GM23248 (cell line): ENCODE results near the gene HRH3.

Source experiments
- EZH2 ChIP-seq: fragments of 200-600 bp; sonication (generic); IDR thresholded peaks from 2 replicates; pipeline ENCODE4 v1.6.1; 2018; ENCODE audit warnings: antibody characterized with exemption, mild to moderate bottlenecking; ENCODE audit not compliant: insufficient read depth, poor library complexity, severe bottlenecking
- EZH2phosphoT487 ChIP-seq: fragments of 200-600 bp; sonication (generic); IDR thresholded peaks from 2 replicates; pipeline ENCODE4 v1.6.1; 2018; ENCODE audit warnings: antibody characterized with exemption, moderate library complexity, mild to moderate bottlenecking, low read depth; ENCODE audit not compliant: insufficient read depth

GRCh38 chr20:62192635-62193034 is 27.4 kb downstream of the HRH3 start:
- TF ChIP-seq EZH2 (no peak), EZH2phosphoT487 (no peak)
